ENCODE data around the gene ACER3. TPM values are rescaled to one million over a fixed set of nuclear protein-coding genes. Genes with fewer than 3 reads are reported as not detected.
"Not testable (repeated sequence)": the region's sequence is repeated elsewhere in the genome, so short reads cannot be mapped to it uniquely, and the experiment has no call there.

The ACER3 gene
- polyA plus RNA-seq, 12 donors, result 5.6 to 16.2 (median 8.4) TPM; not detected in 1

GRCh38 chr11:77056814-77057402 lies 196.2 kb downstream of the ACER3 start:
- DNase-seq, result no peak

GRCh38 chr11:77057938-77058474 lies 197.3 kb downstream of the ACER3 start:
- DNase-seq, result no peak

GRCh38 chr11:77058900-77059299 lies 198.2 kb downstream of the ACER3 start:
- no peak for DNase-seq

GRCh38 chr11:77059806-77060205 lies 199.1 kb downstream of the ACER3 start:
- no peak for DNase-seq

- no peak for DNase-seq
Measured at GRCh38 chr11:77060234-77060633, 199.5 kb downstream of the ACER3 start.

GRCh38 chr11:77061258-77061657 lies 200.5 kb downstream of the ACER3 start:
- not testable (repeated sequence) for DNase-seq

GRCh38 chr11:77062924-77063323 lies 202.2 kb downstream of the ACER3 start:
- no peak for DNase-seq

GRCh38 chr11:77063407-77063806 lies 202.7 kb downstream of the ACER3 start:
- DNase-seq, result no peak

GRCh38 chr11:77063861-77064260 lies 203.1 kb downstream of the ACER3 start:
- no peak for DNase-seq

GRCh38 chr11:77064648-77065217 lies 204.0 kb downstream of the ACER3 start:
- no peak for DNase-seq

- peak; percentile 27 for DNase-seq
Measured at GRCh38 chr11:77065878-77066228, 205.1 kb downstream of the ACER3 start.

GRCh38 chr11:77066229-77067042 lies 205.7 kb downstream of the ACER3 start, which contains the start of gene CAPN5:
TSS of gene CAPN5 (plus strand) at chr11:77066971. CDS start at chr11:77084887, 17,916 bp downstream.
- DNase-seq, result peak; percentile 93

GRCh38 chr11:77067861-77068443 lies 207.2 kb downstream of the ACER3 start:
- no peak for DNase-seq

- DNase-seq, result no peak
Measured at GRCh38 chr11:77068457-77069335, 208.0 kb downstream of the ACER3 start.

- DNase-seq, result no peak
Measured at GRCh38 chr11:77069336-77069968, 208.7 kb downstream of the ACER3 start.

GRCh38 chr11:77069969-77070582 lies 209.4 kb downstream of the ACER3 start:
- DNase-seq, result no peak

GRCh38 chr11:77071077-77071476 lies 210.4 kb downstream of the ACER3 start:
- no peak for DNase-seq

GRCh38 chr11:77071671-77072605 lies 211.2 kb downstream of the ACER3 start:
- no peak for DNase-seq

GRCh38 chr11:77072851-77073327 lies 212.2 kb downstream of the ACER3 start:
- DNase-seq, result no peak

Measured in muscle of arm (tissue), 12 donors.